GM18873 (cell line): ENCODE results near the gene OAS1.

ENCODE experiments used
- ATAC-seq: cut with Tn5 transposase; IDR thresholded peaks from one replicate; pipeline ENCODE4 v1.9.1; 2021; ENCODE audit warnings: mild to moderate bottlenecking, moderate library complexity, moderate number of reproducible peaks; ENCODE audit not compliant: unreplicated experiment, low FRiP score

The OAS1 gene

GRCh38 chr12:112906712-112907414 is at the start of gene OAS1:
TSS of gene OAS1 (plus strand) at chr12:112906962. CDS start at chr12:112907040, 78 bp downstream.
- ATAC-seq = peak; percentile 65

GRCh38 chr12:112859291-112859690 is 47.5 kb upstream of the OAS1 start:
- ATAC-seq = no peak

GRCh38 chr12:112860181-112860580 is 46.6 kb upstream of the OAS1 start:
- no peak for ATAC-seq

GRCh38 chr12:112861284-112861683 is 45.5 kb upstream of the OAS1 start:
- ATAC-seq = no peak

GRCh38 chr12:112862636-112863290 is 44.0 kb upstream of the OAS1 start:
- no peak for ATAC-seq

GRCh38 chr12:112868459-112869041 is 38.2 kb upstream of the OAS1 start:
- no peak for ATAC-seq

- ATAC-seq = no peak
Observed at GRCh38 chr12:112869091-112869490, 37.7 kb upstream of the OAS1 start.

GRCh38 chr12:112869778-112870177 is 37.0 kb upstream of the OAS1 start:
- no peak for ATAC-seq

GRCh38 chr12:112870267-112870980 is 36.3 kb upstream of the OAS1 start:
- no peak for ATAC-seq

- ATAC-seq = no peak
Observed at GRCh38 chr12:112875608-112876007, 31.2 kb upstream of the OAS1 start.

- ATAC-seq = no peak
Observed at GRCh38 chr12:112876506-112876905, 30.3 kb upstream of the OAS1 start.

GRCh38 chr12:112877006-112877405 is 29.8 kb upstream of the OAS1 start:
- no peak for ATAC-seq

GRCh38 chr12:112878488-112878887 is 28.3 kb upstream of the OAS1 start:
- no peak for ATAC-seq

GRCh38 chr12:112879191-112879705 is 27.5 kb upstream of the OAS1 start:
- no peak for ATAC-seq

GRCh38 chr12:112881602-112882001 is 25.2 kb upstream of the OAS1 start:
- no peak for ATAC-seq

- no peak for ATAC-seq
Observed at GRCh38 chr12:112885236-112885635, 21.5 kb upstream of the OAS1 start.

- no peak for ATAC-seq
Observed at GRCh38 chr12:112887550-112887949, 19.2 kb upstream of the OAS1 start.

- ATAC-seq = no peak
Observed at GRCh38 chr12:112891093-112892024, 15.4 kb upstream of the OAS1 start.

- ATAC-seq = no peak
Observed at GRCh38 chr12:112892856-112893255, 13.9 kb upstream of the OAS1 start.

GRCh38 chr12:112894128-112894527 is 12.6 kb upstream of the OAS1 start:
- no peak for ATAC-seq
